AG08396 (cell line): ENCODE results near the gene OR5A2.
"Not testable (repeated sequence)": the region's sequence is repeated elsewhere in the genome, so short reads cannot be mapped to it uniquely, and the experiment has no call there.

Source experiments
- DNase-seq: peaks from one replicate; pipeline ENCODE4 v3.0.0; 2012; ENCODE audit warnings: low spot score, mixed read lengths

The OR5A2 gene

GRCh38 chr11:59380263-59381059 is 45.8 kb downstream of the OR5A2 start:
- DNase-seq = no peak

DNA sequence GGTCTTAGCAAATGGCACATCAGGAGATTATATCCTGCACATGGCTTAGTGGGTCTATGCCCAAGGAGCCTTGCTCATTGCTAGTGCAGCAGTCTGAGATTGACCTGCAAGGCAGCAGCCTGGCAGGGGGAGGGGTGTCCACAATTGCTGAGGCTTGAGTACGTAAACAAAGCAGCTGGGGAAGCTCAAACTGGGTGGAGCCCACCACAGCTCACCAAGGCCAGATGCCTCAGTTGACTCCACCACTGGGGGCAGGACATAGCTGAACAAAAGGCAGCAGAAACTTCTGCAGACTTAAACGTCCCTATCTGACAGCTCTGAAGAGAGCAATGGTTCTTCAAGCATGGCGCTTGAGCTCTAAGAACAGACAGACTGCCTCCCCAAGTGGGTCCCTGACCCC is 53.9 kb downstream of the OR5A2 start:
- not testable (repeated sequence) for DNase-seq

DNA sequence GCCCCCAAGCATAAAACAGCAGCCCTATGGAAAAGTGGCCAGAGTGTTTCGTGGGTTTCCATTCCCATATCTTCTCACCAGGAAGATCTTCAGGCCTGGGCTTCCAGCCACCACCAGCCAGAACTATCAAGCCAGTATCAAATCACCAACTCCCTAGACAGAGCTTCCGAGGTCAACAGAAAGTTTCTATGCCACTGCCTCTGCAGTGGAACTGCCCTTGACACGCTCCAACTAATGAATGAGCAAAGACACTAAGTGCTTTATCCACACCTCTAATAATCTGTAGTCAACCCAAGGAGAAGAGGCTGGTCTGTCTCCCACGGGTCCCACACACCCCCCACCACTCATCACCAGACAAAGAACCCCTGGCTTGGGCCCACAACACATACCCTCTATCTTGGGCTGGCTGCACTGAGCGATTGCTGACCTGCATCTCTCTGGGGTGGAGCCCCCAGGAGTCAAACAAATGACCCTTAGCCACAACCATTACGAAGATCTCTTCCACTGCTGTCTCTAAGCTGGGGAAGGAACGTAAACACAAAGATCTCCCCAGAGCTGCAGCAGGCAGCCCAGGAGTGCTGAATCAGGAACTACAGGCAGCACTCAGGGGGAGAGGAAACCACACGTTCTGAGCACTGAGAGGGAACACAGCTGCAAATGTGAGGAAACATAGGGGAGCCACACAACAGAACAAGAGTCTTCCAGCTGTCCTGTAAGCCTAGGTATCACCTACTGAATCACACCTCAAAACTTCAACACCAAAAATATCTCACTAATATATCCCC is 57.8 kb downstream of the OR5A2 start:
- DNase-seq = no peak
